BJ (cell line): Measurements from ENCODE around the gene CCDC107. TPM values are rescaled to one million over a fixed set of nuclear protein-coding genes. Genes with fewer than 3 reads are reported as not detected.
"Not testable (repeated sequence)": the region's sequence is repeated elsewhere in the genome, so short reads cannot be mapped to it uniquely, and the experiment has no call there.

Source experiments
- CTCF ChIA-PET: fragments of 350-600 bp; formaldehyde crosslinking; extraction: SDS; loops from one replicate; lab custom pipeline; 2021; ENCODE audit warnings: antibody characterized with exemption, inconsistent platforms; lab: Yijun Ruan, JAX
- POLR2A ChIA-PET: fragments of 300-600 bp; sonication (Branson Sonifier 250); formaldehyde crosslinking; extraction: SDS; loops from one replicate; lab custom pipeline; 2021; ENCODE audit warnings: antibody characterized with exemption; lab: Charles Lee
- DNase-seq: peaks from one replicate; pipeline ENCODE4 v3.0.0-alpha.2; 2011; ENCODE audit warnings: low read depth
- H3K27me3 ChIP-seq: 2 replicates; pipeline ENCODE4 v1.6.0; 2011; ENCODE audit warnings: low read length; ENCODE audit not compliant: control insufficient read depth, insufficient read depth
- H3K36me3 ChIP-seq: 2 replicates; pipeline ENCODE4 v1.5.1; 2011; ENCODE audit warnings: low read length; ENCODE audit not compliant: control insufficient read depth, insufficient read depth
- H3K4me3 ChIP-seq: 2 replicates; pipeline ENCODE4 v1.5.1; 2011; ENCODE audit warnings: low read depth, mild to moderate bottlenecking, control low read depth, low read length
- polyA minus RNA-seq: library from RNA; depleted of rRNA, polyadenylated mRNA; stranded (reverse); fragments of >200 nt; gene quantifications from 2 replicates; pipeline ENCODE4 v1.2.3, GENCODE V29; 2011; rRNA and poly(A)+ RNA removed
- polyA plus RNA-seq: library from polyadenylated mRNA; depleted of rRNA; stranded (reverse); fragments of >200 nt; gene quantifications from 2 replicates; pipeline ENCODE4 v1.2.3, GENCODE V29; 2011; rRNA removed
- TF ChIP-seq, protein P1 (sequence below): IDR thresholded peaks from 2 replicates; pipeline ENCODE4 v1.5.1; 2011; ENCODE audit warnings: low read depth, mild to moderate bottlenecking, control low read depth, inconsistent platforms, low read length, moderate library complexity; ENCODE audit not compliant: insufficient read depth

The CCDC107 gene, protein sequence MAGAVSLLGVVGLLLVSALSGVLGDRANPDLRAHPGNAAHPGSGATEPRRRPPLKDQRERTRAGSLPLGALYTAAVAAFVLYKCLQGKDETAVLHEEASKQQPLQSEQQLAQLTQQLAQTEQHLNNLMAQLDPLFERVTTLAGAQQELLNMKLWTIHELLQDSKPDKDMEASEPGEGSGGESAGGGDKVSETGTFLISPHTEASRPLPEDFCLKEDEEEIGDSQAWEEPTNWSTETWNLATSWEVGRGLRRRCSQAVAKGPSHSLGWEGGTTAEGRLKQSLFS
- polyA plus RNA-seq (22.0 and 27.9 TPM in 2 replicates), polyA minus RNA-seq (5.8 and 9.7 TPM in 2 replicates)

DNA sequence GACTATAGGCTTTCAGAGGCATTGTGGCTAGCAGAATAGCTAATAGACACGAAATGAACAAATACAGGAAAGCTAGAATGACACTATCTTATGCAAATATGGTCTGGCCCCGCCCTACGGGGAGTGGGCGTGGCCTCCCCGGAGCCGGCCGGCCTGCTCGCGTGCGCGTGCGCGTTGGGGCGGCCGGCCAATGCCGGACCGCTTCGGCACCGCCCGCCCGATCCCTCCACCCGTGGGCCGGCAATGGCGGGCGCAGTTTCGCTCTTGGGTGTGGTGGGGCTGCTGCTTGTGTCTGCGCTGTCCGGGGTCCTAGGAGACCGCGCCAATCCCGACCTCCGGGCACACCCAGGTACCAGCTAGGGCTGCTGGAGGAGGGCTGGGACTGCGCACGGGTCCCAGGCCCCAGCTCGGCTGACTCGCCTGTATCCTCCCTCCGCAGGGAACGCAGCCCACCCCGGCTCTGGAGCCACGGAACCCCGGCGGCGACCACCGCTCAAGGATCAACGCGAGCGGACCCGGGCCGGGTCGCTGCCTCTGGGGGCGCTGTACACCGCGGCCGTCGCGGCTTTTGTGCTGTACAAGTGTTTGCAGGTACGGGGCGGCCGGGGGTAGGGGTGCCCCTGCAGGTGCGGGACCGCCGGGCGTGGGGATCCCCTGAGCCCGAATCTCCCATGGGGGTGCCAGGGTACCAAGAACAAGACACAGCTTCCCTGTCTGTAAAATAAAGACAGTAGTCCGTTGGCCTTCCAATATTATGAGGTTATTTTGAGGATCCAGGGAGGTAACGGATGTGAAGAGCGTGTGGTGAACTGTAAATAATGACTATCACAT, at the start of gene CCDC107:
Gene CCDC107, plus strand, starts transcription at position 156 of the 831 bp plus-strand sequence. Its CDS starts 88 bp downstream, at position 244.
- no peak for DNase-seq
- Histone ChIP-seq H3K4me3 (peak within 1 kb of the TSS; percentile 69), H3K36me3 (peaks cover 3% of the 10 kb centered on the region), H3K27me3 (no peaks in the 10 kb centered on the region)
- POLR2A ChIA-PET = interaction anchor here (0.6 to 1.8 kb wide), 4 partner anchors 32 to 582 kb away, joined by 3 to 8 read pairs (median 5); partner anchors contain the start of gene TPM2
- CTCF ChIA-PET = interaction anchor here (0.6 to 6.5 kb wide), 19 partner anchors 11 to 168 kb away, joined by 3 to 74 read pairs (median 4); partner anchors contain the start of genes CREB3, TESK1 and TLN1
- TF ChIP-seq, protein P1, sequence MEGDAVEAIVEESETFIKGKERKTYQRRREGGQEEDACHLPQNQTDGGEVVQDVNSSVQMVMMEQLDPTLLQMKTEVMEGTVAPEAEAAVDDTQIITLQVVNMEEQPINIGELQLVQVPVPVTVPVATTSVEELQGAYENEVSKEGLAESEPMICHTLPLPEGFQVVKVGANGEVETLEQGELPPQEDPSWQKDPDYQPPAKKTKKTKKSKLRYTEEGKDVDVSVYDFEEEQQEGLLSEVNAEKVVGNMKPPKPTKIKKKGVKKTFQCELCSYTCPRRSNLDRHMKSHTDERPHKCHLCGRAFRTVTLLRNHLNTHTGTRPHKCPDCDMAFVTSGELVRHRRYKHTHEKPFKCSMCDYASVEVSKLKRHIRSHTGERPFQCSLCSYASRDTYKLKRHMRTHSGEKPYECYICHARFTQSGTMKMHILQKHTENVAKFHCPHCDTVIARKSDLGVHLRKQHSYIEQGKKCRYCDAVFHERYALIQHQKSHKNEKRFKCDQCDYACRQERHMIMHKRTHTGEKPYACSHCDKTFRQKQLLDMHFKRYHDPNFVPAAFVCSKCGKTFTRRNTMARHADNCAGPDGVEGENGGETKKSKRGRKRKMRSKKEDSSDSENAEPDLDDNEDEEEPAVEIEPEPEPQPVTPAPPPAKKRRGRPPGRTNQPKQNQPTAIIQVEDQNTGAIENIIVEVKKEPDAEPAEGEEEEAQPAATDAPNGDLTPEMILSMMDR = peak; percentile 69

DNA sequence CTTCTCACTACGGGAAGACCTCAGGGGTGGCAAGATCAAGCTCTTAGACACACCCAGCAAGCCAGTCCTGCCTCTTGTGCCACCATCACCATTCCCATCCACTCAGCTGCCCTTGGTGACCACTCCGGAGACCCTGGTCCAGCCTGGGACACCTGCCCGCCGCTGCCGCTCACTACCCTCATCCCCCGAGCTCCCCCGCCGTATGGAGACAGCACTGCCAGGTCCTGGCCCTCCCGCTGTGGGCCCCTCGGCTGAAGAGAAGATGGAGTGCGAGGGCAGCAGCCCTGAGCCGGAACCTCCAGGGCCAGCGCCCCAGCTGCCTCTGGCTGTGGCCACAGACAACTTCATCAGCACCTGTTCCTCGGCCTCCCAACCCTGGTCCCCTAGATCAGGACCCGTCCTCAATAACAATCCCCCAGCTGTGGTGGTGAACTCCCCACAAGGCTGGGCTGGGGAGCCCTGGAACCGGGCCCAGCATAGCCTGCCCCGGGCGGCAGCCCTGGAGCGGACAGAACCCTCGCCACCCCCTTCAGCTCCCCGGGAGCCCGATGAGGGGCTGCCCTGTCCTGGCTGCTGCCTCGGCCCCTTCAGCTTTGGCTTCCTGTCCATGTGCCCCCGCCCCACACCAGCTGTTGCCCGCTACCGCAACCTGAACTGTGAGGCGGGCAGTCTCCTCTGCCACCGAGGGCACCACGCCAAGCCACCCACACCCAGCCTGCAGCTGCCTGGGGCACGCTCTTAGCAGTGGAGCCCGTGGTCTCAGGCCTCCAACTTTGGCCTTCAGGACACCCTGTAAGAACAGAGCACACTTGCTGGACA, 48.9 kb upstream of the CCDC107 start:
- CTCF ChIA-PET = interaction anchor here (1.2 to 2.1 kb wide), 4 partner anchors 19 to 131 kb away, joined by 4 to 7 read pairs (median 4); no protein-coding TSS in a partner anchor
- POLR2A ChIA-PET = no interaction called here
- no peak overlapping the region for H3K4me3 ChIP-seq

DNA sequence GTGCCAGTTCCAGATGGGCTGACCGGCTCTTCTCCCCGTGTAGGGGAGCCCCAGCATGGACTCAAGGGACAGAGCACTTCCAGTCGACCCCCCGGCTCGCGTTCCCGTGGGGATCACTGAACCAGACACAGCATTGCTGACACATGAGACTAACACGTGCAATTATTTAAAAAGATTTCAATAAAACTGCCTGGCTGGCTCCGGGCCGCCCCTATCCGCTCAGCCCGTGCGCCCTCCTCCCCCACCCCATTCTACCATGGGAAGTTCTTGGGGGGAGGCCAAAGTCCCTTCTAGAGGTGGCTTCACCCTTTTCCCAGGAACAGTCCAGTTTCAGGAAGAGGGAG, 48.3 kb upstream of the CCDC107 start:
- TF ChIP-seq, protein P1 = no peak
- H3K36me3 ChIP-seq = peaks cover 20% of the 10 kb centered on the region
- POLR2A ChIA-PET = no interaction called here
- peaks cover 1% of the 10 kb centered on the region for H3K27me3 ChIP-seq
- DNase-seq = no peak
- CTCF ChIA-PET = interaction anchor here (1.7 to 2.2 kb wide), 2 partner anchors 19 to 129 kb away, joined by 4 to 7 read pairs; no protein-coding TSS in a partner anchor
- H3K4me3 ChIP-seq = no peak overlapping the region

More for the DNA sequence above, 48.9 kb upstream of the CCDC107 start:
- Histone ChIP-seq H3K27me3 (no peaks in the 10 kb centered on the region), H3K36me3 (peaks cover 20% of the 10 kb centered on the region)
- no peak for DNase-seq
- TF ChIP-seq, protein P1 = no peak

DNA sequence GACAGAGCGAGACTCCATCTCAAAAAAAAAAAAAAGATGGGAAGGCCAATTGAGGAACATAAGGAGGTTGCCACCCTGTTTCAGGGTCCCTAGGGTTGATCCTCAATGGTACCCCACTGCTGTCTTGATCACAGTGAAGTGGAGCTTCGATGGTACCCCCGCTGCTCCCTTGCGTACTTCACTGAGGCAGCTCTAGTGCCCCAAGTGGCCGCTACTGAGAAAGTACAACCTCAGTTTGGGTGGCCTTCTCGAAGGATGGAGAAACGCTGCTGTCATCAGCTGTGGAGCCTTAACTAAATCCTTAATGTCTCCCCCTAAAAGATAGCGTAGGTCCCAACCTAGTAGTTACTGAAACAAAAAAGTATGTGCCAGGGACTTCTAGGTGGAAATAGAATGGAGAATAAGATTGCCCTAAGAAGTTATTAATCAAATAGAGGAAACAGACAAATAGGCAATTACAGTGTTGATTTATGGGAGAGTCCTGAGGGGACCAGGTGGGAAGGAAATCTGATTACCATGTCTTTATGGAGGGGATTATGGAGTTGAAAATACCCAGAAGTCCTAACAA, 46.8 kb upstream of the CCDC107 start:
- Histone ChIP-seq H3K36me3 (peaks cover 20% of the 10 kb centered on the region), H3K27me3 (peaks cover 7% of the 10 kb centered on the region), H3K4me3 (no peak overlapping the region)
- ChIA-PET POLR2A (interaction anchor here (0.5 kb wide), 1 partner anchor 120 kb away, joined by 3 read pairs; no protein-coding TSS in a partner anchor), CTCF (interaction anchor here (0.6 to 2.2 kb wide), 17 partner anchors 8 to 946 kb away, joined by 3 to 9 read pairs (median 3); partner anchors contain the start of gene ARHGEF39)
- TF ChIP-seq, protein P1 = peak; percentile 82
- DNase-seq = no peak

DNA sequence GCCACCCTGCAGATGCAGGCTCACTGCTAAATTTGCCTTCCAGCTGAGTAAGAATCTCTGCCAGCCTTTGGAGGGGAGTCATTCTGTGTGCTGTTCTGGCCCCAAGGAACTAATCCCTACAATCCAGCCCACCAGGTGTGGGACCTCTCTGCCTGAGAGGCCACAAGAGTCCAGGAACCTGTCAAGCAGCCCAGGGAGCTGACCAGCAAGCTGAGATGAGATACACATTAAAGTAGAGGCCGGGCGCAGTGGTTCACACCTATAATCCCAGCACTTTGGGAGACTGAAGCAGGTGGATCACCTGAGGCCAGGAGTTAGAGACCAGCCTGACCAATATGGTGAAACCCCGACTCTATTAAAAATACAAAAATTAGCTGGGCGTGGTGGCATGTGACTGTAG, 46.0 kb upstream of the CCDC107 start:
- Histone ChIP-seq H3K36me3 (peaks cover 19% of the 10 kb centered on the region), H3K27me3 (peaks cover 11% of the 10 kb centered on the region)
- DNase-seq, H3K4me3 ChIP-seq, POLR2A ChIA-PET: not testable (repeated sequence)
- CTCF ChIA-PET = interaction anchor here (0.9 to 2.2 kb wide), 10 partner anchors 9 to 947 kb away, joined by 3 to 9 read pairs (median 4); partner anchors contain the start of gene ARHGEF39
